GM04504 (cell line): ENCODE results near the gene MIER2.
A peak's percentile ranks its signal among the peaks of the same experiment; 100 is the strongest.
"Not testable (repeated sequence)": the region's sequence is repeated elsewhere in the genome, so short reads cannot be mapped to it uniquely, and the experiment has no call there.

Experiments
- DNase-seq: peaks from one replicate; pipeline ENCODE4 v3.0.0-alpha.2; 2012; ENCODE audit warnings: low read depth

Gene MIER2

GRCh38 chr19:362154-362553 lies 17.6 kb upstream of the MIER2 start:
- no peak for DNase-seq

- no peak for DNase-seq
These were observed 15.0 kb upstream of the MIER2 start for GRCh38 chr19:359653-359925.

- not testable (repeated sequence) for DNase-seq
These were observed 10.9 kb upstream of the MIER2 start for GRCh38 chr19:355536-355935.

GRCh38 chr19:355134-355533 lies 10.5 kb upstream of the MIER2 start:
- DNase-seq, result no peak

- DNase-seq, result no peak
These were observed 7.5 kb upstream of the MIER2 start for GRCh38 chr19:351976-352625.

GRCh38 chr19:347946-348861 lies 3.6 kb upstream of the MIER2 start:
- no peak for DNase-seq

- DNase-seq, result no peak
These were observed 804 bp upstream of the MIER2 start for GRCh38 chr19:345320-345879.

GRCh38 chr19:343941-344624 lies 513 bp downstream of the MIER2 start:
- DNase-seq, result no peak

GRCh38 chr19:343451-343931 lies 1.1 kb downstream of the MIER2 start:
- DNase-seq, result no peak

- peak; percentile 60 for DNase-seq
These were observed 1.7 kb downstream of the MIER2 start for GRCh38 chr19:342801-343421.

- no peak for DNase-seq
These were observed 2.5 kb downstream of the MIER2 start for GRCh38 chr19:342128-342455.

- DNase-seq, result no peak
These were observed 3.0 kb downstream of the MIER2 start for GRCh38 chr19:341386-342127.

- no peak for DNase-seq
These were observed 3.8 kb downstream of the MIER2 start for GRCh38 chr19:340620-341385.

GRCh38 chr19:339262-339887 lies 5.2 kb downstream of the MIER2 start:
- no peak for DNase-seq

- DNase-seq, result no peak
These were observed 6.2 kb downstream of the MIER2 start for GRCh38 chr19:338421-338820.

- DNase-seq, result no peak
These were observed 8.5 kb downstream of the MIER2 start for GRCh38 chr19:336067-336614.

- DNase-seq, result no peak
These were observed 9.0 kb downstream of the MIER2 start for GRCh38 chr19:335486-336066.

- DNase-seq, result no peak
These were observed 9.5 kb downstream of the MIER2 start for GRCh38 chr19:335072-335471.

- no peak for DNase-seq
These were observed 10.1 kb downstream of the MIER2 start for GRCh38 chr19:334296-335071.
